ENCODE results near the gene POU6F2. TPM values are rescaled to one million over a fixed set of nuclear protein-coding genes. Genes with fewer than 3 reads are reported as not detected.

POU6F2 gene
- total and polyA plus RNA-seq, 2 donors (not counting 1 experiment from before 2014, with no cell fraction given): 0.47 TPM; not detected in 1

GRCh38 chr7:39312254-39312989 is 334.7 kb downstream of the POU6F2 start:
- ATAC-seq (ENCODE audit: low read depth) (no peak), DNase-seq (no peak)
- Histone ChIP-seq H3K9me3 (ENCODE audit: control extremely low read depth in 1 of 3, control insufficient read depth in 2 of 3, insufficient read depth in 1 of 3, low read length in 2 of 3) (no peaks in the 10 kb centered on the region), H3K4me1 (ENCODE audit: control insufficient read depth in 2 of 2, insufficient read depth in 2 of 2, low read length in 2 of 2) (no peaks in the 10 kb centered on the region), H3K4me3 (ENCODE audit: control extremely low read depth in 1 of 5, extremely low read depth in 1 of 5, insufficient read depth in 1 of 5, low read depth in 2 of 5, low read length in 4 of 5) (no peak overlapping the region), H3K79me2 (ENCODE audit: control insufficient read depth, insufficient read depth, low read length) (no peaks in the 10 kb centered on the region), H3K9ac (ENCODE audit: low read length) (no peak overlapping the region), H3K4me2 (replicated peaks; ENCODE audit: low read depth, low read length, poor library complexity, severe bottlenecking) (no peak overlapping the region), H3K27me3 (replicated peaks in 1 of 4; ENCODE audit: control extremely low read depth in 1 of 4, control insufficient read depth in 3 of 4, insufficient read depth in 4 of 4, low read length in 3 of 4) (no peaks in the 10 kb centered on the region), H3K36me3 (replicated peaks in 1 of 2; ENCODE audit: control extremely low read depth in 1 of 2, control insufficient read depth in 1 of 2, extremely low read depth in 1 of 2, insufficient read depth in 2 of 2, low read length in 1 of 2) (no peaks in the 10 kb centered on the region), H3K27ac (ENCODE audit: low read length in 2 of 2) (no peak overlapping the region), H2AFZ (ENCODE audit: insufficient read depth, low read depth, low read length, poor library complexity, severe bottlenecking) (no peak overlapping the region), H4K20me1 (ENCODE audit: control insufficient read depth, insufficient read depth, low read length, poor library complexity, severe bottlenecking) (no peaks in the 10 kb centered on the region)
- no peaks in the 10 kb centered on the region for H3K4me1 Mint-ChIP-seq
- POLR2A ChIA-PET: no interaction called here
- CTCF ChIA-PET: no interaction called here
- TF ChIP-seq EZH2 (IDR thresholded peaks at IDR 0.05; ENCODE audit: borderline replicate concordance, insufficient read depth, low read depth, low read length, poor library complexity, severe bottlenecking): no peak
- TF ChIP-seq CTCF (IDR thresholded peaks at IDR 0.05): no peak
- intact Hi-C loops (cut with micrococcal nuclease): no loop called here
- 91% methylated on average over 9 of the region's 10 CpGs for WGBS (ENCODE audit: insufficient coverage)
- H3K27ac Mint-ChIP-seq: no peak overlapping the region
- H3K4me3 Mint-ChIP-seq: no peak overlapping the region
- H3K27me3 Mint-ChIP-seq: peaks cover 11% of the 10 kb centered on the region
- no peaks in the 10 kb centered on the region for H3K9me3 Mint-ChIP-seq (ENCODE audit: insufficient read depth)

GRCh38 chr7:39313376-39313775 is 335.7 kb downstream of the POU6F2 start:
- DNase-seq (no peak), ATAC-seq (ENCODE audit: low read depth) (no peak)
- Histone ChIP-seq H3K9ac (ENCODE audit: low read length) (no peak overlapping the region), H3K4me3 (ENCODE audit: control extremely low read depth in 1 of 5, extremely low read depth in 1 of 5, insufficient read depth in 1 of 5, low read depth in 2 of 5, low read length in 4 of 5) (no peak overlapping the region), H3K79me2 (ENCODE audit: control insufficient read depth, insufficient read depth, low read length) (no peaks in the 10 kb centered on the region), H3K4me1 (ENCODE audit: control insufficient read depth in 2 of 2, insufficient read depth in 2 of 2, low read length in 2 of 2) (no peaks in the 10 kb centered on the region), H4K20me1 (ENCODE audit: control insufficient read depth, insufficient read depth, low read length, poor library complexity, severe bottlenecking) (no peaks in the 10 kb centered on the region), H3K36me3 (replicated peaks in 1 of 2; ENCODE audit: control extremely low read depth in 1 of 2, control insufficient read depth in 1 of 2, extremely low read depth in 1 of 2, insufficient read depth in 2 of 2, low read length in 1 of 2) (no peaks in the 10 kb centered on the region), H3K27ac (ENCODE audit: low read length in 2 of 2) (no peak overlapping the region), H3K9me3 (ENCODE audit: control extremely low read depth in 1 of 3, control insufficient read depth in 2 of 3, insufficient read depth in 1 of 3, low read length in 2 of 3) (no peaks in the 10 kb centered on the region), H3K27me3 (replicated peaks in 1 of 4; ENCODE audit: control extremely low read depth in 1 of 4, control insufficient read depth in 3 of 4, insufficient read depth in 4 of 4, low read length in 3 of 4) (no peaks in the 10 kb centered on the region), H3K4me2 (replicated peaks; ENCODE audit: low read depth, low read length, poor library complexity, severe bottlenecking) (no peak overlapping the region), H2AFZ (ENCODE audit: insufficient read depth, low read depth, low read length, poor library complexity, severe bottlenecking) (no peak overlapping the region)
- intact Hi-C loops (cut with micrococcal nuclease): no loop called here
- Mint-ChIP-seq H3K27ac (no peak overlapping the region), H3K27me3 (peaks cover 11% of the 10 kb centered on the region), H3K9me3 (ENCODE audit: insufficient read depth) (no peaks in the 10 kb centered on the region), H3K4me3 (no peak overlapping the region), H3K4me1 (no peaks in the 10 kb centered on the region)
- no CpG with 5 or more reads among the region's 4 CpGs for WGBS (ENCODE audit: insufficient coverage)
- CTCF ChIA-PET: no interaction called here
- POLR2A ChIA-PET: no interaction called here
- TF ChIP-seq CTCF (IDR thresholded peaks at IDR 0.05) (no peak), EZH2 (IDR thresholded peaks at IDR 0.05; ENCODE audit: borderline replicate concordance, insufficient read depth, low read depth, low read length, poor library complexity, severe bottlenecking) (no peak)
